BE2C (cell line): ENCODE measurements around the gene FAM151A.

Experiments
- DNase-seq: peaks from one replicate; pipeline ENCODE4 v3.0.0-alpha.2; 2020
- H3K27me3 ChIP-seq: fragments of 250-450 bp; sonication (Bioruptor Pico); 2 replicates; pipeline ENCODE4 v1.5.1; 2020; ENCODE audit warnings: mild to moderate bottlenecking
- H3K36me3 ChIP-seq: fragments of 250-450 bp; sonication (Bioruptor Pico); 2 replicates; pipeline ENCODE4 v1.5.1; 2020; ENCODE audit warnings: mild to moderate bottlenecking
- H3K4me1 ChIP-seq: fragments of 250-450 bp; sonication (Bioruptor Pico); 2 replicates; pipeline ENCODE4 v1.5.1; 2020
- H3K4me3 ChIP-seq: 2 replicates; pipeline ENCODE4 v1.5.1; 2011; ENCODE audit warnings: low read depth, low read length
- H3K9me3 ChIP-seq: fragments of 250-450 bp; sonication (Bioruptor Pico); 2 replicates; pipeline ENCODE4 v1.5.1; 2020
- CTCF ChIP-seq: IDR thresholded peaks from 2 replicates; pipeline ENCODE4 v1.5.1; 2012; ENCODE audit warnings: mild to moderate bottlenecking, low read depth, low read length

Gene FAM151A

DNA sequence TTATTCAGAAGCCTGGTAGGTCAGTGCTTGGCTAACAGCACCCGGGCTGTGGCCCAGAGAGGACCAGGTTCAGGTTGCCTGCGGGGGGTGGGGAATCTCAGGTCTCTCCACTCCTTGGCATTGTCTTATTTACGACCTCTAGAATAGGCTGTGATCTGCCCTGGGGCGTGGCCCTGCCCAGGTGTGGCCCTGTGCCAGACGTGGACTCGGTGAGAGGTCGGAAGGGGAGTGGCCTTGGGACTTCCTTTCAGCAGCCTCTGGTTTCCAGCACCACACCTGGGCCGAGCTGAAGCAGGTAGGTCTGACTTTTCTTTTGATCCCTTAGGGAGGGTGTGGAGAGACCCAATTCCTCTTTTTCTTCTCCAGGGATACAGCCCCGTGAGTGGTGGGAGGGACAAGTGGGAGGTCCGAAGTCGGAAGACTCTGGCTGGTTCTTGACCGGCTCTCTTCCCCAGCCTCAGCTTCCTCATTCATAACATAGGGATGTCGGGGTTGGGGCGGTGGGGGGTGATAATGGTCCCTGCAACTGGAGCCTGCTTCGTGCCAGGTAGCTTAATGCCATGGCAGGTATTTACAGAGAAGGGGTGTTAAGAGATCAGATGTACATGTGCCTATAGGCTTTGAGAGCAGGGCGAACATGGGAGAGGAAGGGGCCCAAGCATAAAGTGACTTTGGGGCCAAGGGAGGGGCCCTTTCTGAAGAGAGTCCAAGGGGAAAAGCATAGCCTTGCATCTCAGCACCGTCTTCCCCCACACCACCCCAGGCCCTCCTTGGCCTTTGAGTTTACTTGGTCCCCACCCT is 58.8 kb downstream of the FAM151A start:
- no peaks in the 10 kb centered on the region for H3K9me3 ChIP-seq
- H3K36me3 ChIP-seq, result no peaks in the 10 kb centered on the region
- peaks cover 4% of the 10 kb centered on the region; the same call in 1 of the 2 replicates for H3K4me1 ChIP-seq
- no peak for TF ChIP-seq CTCF
- H3K4me3 ChIP-seq, result no peak overlapping the region
- no peak for DNase-seq
- no peaks in the 10 kb centered on the region for H3K27me3 ChIP-seq

GRCh38 chr1:54559771-54560231 is 63.5 kb downstream of the FAM151A start:
- Histone ChIP-seq H3K27me3 (no peaks in the 10 kb centered on the region), H3K4me1 (peaks cover 4% of the 10 kb centered on the region; the same call in 1 of the 2 replicates), H3K4me3 (no peak overlapping the region), H3K36me3 (no peaks in the 10 kb centered on the region), H3K9me3 (no peaks in the 10 kb centered on the region)
- no peak for TF ChIP-seq CTCF
- DNase-seq, result peak; percentile 55
